Thoracic aorta (tissue), 2 donors: ENCODE measurements around the gene SRC. TPM values are rescaled to one million over a fixed set of nuclear protein-coding genes. Genes with fewer than 3 reads are reported as not detected.

ENCODE experiments used
- ATAC-seq: fragments of 150-250 bp; one replicate; pipeline ENCODE4 v1.8.0; 2017; ENCODE audit warnings: low read depth; ENCODE audit not compliant: insufficient number of reproducible peaks, low FRiP score
- DNase-seq: peaks from one replicate; pipeline ENCODE4 v3.0.0-alpha.2; 2020; ENCODE audit warnings: low spot score
- H3K27ac ChIP-seq, 2 donors: fragments of 200-600 bp; sonication (generic); 1 replicate in 1 of 2; 2 replicates in 1 of 2; pipeline ENCODE4 v1.5.1; 2016; ENCODE audit warnings: mild to moderate bottlenecking in 2 of 2, moderate library complexity in 2 of 2
- H3K27me3 ChIP-seq: fragments of 200-600 bp; sonication (generic); replicated peaks from 2 replicates; pipeline ENCODE4 v1.6.0; 2016; ENCODE audit warnings: mild to moderate bottlenecking; ENCODE audit not compliant: insufficient read depth
- H3K36me3 ChIP-seq: fragments of 200-600 bp; sonication (generic); one replicate; pipeline ENCODE4 v1.5.1; 2016
- H3K4me1 ChIP-seq, 2 donors: fragments of 200-600 bp; sonication (generic); 1 replicate in 1 of 2; 2 replicates in 1 of 2; pipeline versions ENCODE4 v1.5.1 to v1.6.0; 2016; ENCODE audit warnings: low read depth in 2 of 2, mild to moderate bottlenecking in 1 of 2; ENCODE audit not compliant: control insufficient read depth in 1 of 2
- H3K4me3 ChIP-seq: fragments of 200-600 bp; sonication (generic); 2 replicates; pipeline ENCODE4 v1.5.1; 2016; ENCODE audit warnings: mild to moderate bottlenecking
- H3K9me3 ChIP-seq: fragments of 200-600 bp; sonication (generic); 2 replicates; pipeline ENCODE4 v1.5.1; 2016
- total RNA-seq, 2 donors: library from RNA; depleted of rRNA; stranded (reverse); fragments of >200 nt; gene quantifications; one replicate each; pipeline versions ENCODE4 v1.1.0 to v1.2.3, GENCODE V29; 2016
- TF ChIP-seq, protein P1 (sequence below): fragments of 200-600 bp; sonication (generic); IDR thresholded peaks from one replicate; pipeline ENCODE4 v1.5.1; 2019; ENCODE audit warnings: antibody characterized with exemption

Gene SRC
- 10 to 100 TPM; 80.3 to 89.0 TPM for total RNA-seq

DNA sequence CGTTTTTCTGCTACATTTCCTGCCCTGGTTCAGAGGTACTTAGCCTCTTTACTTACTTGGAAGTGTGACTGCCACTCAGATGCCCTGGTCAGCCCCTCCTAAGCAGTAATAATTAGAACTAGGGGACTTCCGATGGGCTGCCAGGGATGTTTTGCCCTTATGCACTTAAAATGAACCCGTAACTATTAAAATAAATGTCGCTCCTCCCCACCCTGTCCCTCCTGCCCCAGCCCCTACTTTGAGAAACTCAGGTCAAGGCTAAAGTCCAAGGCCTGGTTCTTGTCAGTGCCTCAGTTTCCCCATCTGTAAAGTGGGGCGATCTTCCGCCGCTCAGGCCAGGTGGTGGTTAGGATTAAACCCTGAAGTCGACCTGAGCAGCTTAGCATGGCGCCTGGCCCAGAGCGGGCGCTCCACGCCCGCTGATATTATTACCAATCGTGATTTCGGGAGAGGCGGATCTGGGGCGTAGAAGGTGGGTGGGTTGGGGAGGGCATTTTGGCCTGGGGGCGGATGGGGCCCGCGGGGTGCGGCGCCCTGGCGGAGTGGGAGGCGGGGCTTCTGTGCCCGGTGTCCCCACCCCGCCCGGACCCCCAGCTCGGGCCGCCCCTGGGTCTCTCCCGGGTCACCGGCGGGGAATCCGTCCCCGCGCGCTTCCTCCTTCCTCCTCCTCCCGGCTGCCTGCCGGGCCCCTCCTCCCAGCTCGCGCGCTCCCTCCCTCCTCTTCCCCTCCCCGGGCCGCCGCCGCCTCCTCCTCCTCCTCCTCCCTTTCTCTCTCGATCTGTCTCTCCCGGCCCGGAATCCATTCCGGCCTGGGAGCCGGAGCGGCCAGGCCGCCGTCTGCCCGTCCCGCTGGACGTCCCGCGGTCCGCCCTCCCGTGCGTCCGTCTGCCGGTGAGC lies at the start of gene SRC:
Gene SRC, plus strand, starts transcription at position 802 of the 897 bp plus-strand sequence. CDS start 38,014 bp downstream, outside the sequence.
- no peak for DNase-seq
- TF ChIP-seq, protein P1, sequence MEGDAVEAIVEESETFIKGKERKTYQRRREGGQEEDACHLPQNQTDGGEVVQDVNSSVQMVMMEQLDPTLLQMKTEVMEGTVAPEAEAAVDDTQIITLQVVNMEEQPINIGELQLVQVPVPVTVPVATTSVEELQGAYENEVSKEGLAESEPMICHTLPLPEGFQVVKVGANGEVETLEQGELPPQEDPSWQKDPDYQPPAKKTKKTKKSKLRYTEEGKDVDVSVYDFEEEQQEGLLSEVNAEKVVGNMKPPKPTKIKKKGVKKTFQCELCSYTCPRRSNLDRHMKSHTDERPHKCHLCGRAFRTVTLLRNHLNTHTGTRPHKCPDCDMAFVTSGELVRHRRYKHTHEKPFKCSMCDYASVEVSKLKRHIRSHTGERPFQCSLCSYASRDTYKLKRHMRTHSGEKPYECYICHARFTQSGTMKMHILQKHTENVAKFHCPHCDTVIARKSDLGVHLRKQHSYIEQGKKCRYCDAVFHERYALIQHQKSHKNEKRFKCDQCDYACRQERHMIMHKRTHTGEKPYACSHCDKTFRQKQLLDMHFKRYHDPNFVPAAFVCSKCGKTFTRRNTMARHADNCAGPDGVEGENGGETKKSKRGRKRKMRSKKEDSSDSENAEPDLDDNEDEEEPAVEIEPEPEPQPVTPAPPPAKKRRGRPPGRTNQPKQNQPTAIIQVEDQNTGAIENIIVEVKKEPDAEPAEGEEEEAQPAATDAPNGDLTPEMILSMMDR, result no peak
- Histone ChIP-seq H3K36me3 (no peaks in the 10 kb centered on the region), H3K4me3 (peak within 1 kb of the TSS; percentile 81), H3K27ac (peak within 1 kb of the TSS; percentile 85 to 92), H3K4me1 (peaks cover 25 to 45% of the 10 kb centered on the region in 2 donors), H3K9me3 (no peaks in the 10 kb centered on the region), H3K27me3 (no peaks in the 10 kb centered on the region)
- no peak for ATAC-seq

DNA sequence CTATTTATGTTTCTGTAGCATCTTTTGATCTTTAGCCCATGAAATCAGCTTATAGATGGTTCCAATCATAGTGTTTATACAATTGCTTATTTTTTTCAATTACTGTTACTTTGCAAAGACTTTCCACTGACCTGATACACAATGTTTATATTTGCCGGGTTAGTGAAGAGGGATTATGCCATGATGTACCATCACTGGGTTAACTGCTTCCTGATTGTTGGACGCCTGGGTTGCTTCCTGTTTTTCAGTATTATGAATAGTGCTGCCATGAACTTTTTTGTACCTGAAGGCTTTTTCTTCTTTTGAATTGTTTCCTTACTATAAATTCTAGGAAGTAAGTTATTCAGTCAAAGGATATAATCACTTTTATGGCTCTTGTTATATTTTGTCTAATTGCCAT lies 49.6 kb upstream of the SRC start:
- H3K4me3 ChIP-seq, result peak overlapping the region; percentile 16
- H3K9me3 ChIP-seq, result no peaks in the 10 kb centered on the region
- TF ChIP-seq, protein P1, result no peak
- peaks cover 45 to 66% of the 10 kb centered on the region in 2 donors for H3K4me1 ChIP-seq
- H3K27me3 ChIP-seq, result no peaks in the 10 kb centered on the region
- peaks cover 2% of the 10 kb centered on the region for H3K36me3 ChIP-seq
- ATAC-seq (no peak), DNase-seq (no peak)
- peak overlapping the region; percentile 94 to 95 for H3K27ac ChIP-seq

DNA sequence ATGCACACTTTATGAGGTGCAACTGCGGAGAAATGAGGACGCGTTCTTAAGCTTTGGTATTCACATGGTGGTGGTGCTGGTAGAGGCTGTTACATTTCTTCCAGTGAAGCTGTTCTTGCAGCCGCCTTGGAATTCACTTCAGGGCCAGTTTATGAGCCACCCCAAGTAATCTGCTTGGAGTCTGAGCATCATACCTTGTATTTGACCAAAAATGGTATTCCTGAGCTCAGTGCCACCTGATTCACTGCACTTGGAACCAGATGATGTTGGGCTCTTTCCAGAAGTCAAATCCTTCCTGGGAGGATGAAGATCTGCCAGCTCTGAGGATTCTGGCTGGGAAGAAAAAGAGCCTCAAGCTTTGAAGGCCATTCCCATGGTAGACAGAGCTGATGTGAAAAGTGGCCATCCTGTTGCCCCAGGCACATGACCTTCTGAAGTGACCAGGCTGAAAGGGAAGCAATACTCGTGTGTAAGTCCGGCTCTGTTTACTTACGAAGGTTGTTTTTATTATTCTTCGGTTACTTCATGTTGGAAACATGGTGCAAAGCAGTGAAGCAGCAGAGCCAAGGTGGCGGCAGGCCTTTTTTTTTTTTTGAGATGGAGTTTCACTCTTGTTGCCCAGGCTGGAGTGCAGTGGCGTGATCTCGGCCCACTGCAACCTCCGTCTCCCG lies 48.7 kb upstream of the SRC start:
- Histone ChIP-seq H3K4me1 (peaks cover 45 to 66% of the 10 kb centered on the region in 2 donors), H3K4me3 (peak overlapping the region; percentile 37), H3K36me3 (peaks cover 10% of the 10 kb centered on the region), H3K9me3 (no peaks in the 10 kb centered on the region), H3K27me3 (no peaks in the 10 kb centered on the region), H3K27ac (peak overlapping the region; percentile 94 to 95)
- TF ChIP-seq, protein P1, result no peak
- DNase-seq (no peak), ATAC-seq (peak; percentile 87)

DNA sequence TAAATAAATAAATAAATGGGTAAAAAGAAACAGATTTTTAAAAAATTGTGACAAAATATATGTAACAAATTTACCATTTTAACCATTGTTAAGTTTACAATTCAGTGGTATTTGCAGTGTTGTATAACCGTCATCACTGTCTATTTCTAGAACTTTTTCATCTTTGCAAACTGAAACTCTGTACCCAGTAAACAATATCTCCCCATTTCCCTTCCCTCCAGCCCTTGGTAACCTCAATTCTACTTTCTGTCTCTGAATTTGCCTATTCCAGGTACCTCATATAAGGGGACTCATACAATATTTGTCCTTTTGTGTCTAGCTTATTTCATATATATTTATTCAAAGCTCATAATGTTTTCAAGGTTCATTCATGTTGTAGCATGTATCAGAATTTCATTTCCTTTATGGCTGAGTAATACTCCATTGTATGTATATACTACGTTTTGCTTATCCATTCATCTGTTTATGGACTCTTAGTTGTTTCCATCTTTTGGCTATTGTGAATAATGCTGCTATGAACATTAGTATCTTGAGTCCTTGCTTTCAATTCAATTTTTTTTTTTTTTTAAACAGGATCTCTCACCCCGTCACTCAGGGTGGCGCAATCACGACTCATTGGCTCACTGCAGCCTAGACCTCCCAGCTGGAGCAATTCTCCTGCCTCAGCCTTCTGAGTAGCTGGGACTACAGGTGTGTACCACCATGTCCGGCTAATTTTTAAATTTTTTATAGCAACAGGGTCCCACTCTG lies 47.6 kb upstream of the SRC start:
- TF ChIP-seq, protein P1, result no peak
- ATAC-seq, result no peak
- H3K4me1 ChIP-seq, result peaks cover 47 to 74% of the 10 kb centered on the region in 2 donors
- H3K36me3 ChIP-seq, result peaks cover 12% of the 10 kb centered on the region
- H3K9me3 ChIP-seq, result no peaks in the 10 kb centered on the region
- no peak for DNase-seq
- no peak overlapping the region for H3K4me3 ChIP-seq
- H3K27me3 ChIP-seq, result no peaks in the 10 kb centered on the region
- H3K27ac ChIP-seq, result peak overlapping the region; percentile 94 to 95
